RWPE1 (cell line): ENCODE measurements around the gene WWOX.

Experiments
- CTCF ChIA-PET: fragments of 350-600 bp; sonication (Branson Sonifier 250); formaldehyde crosslinking; extraction: SDS; loops from one replicate; lab custom pipeline; 2021; lab: Yijun Ruan, JAX
- POLR2A ChIA-PET: fragments of 400-600 bp; formaldehyde crosslinking; extraction: SDS; loops from one replicate; lab custom pipeline; 2020; ENCODE audit warnings: antibody characterized with exemption; ENCODE audit not compliant: low non-redundant PET; lab: Yijun Ruan, JAX
- DNase-seq: peaks from one replicate; pipeline ENCODE4 v3.0.0; 2012; ENCODE audit warnings: low spot score
- H3K27ac ChIP-seq: fragments of 450-650 bp; 2 replicates; pipeline ENCODE4 v1.5.1; 2017
- CTCF ChIP-seq: fragments of 450-650 bp; conservative IDR thresholded peaks from 2 replicates; pipeline ENCODE4 v1.5.1; 2017; ENCODE audit warnings: low read depth, mild to moderate bottlenecking

WWOX gene

GRCh38 chr16:78894886-78895285 is 795.4 kb downstream of the WWOX start:
- ChIA-PET CTCF (no interaction called here), POLR2A (no interaction called here)
- TF ChIP-seq CTCF, result no peak
- DNase-seq, result no peak
- no peak overlapping the region for H3K27ac ChIP-seq

DNA sequence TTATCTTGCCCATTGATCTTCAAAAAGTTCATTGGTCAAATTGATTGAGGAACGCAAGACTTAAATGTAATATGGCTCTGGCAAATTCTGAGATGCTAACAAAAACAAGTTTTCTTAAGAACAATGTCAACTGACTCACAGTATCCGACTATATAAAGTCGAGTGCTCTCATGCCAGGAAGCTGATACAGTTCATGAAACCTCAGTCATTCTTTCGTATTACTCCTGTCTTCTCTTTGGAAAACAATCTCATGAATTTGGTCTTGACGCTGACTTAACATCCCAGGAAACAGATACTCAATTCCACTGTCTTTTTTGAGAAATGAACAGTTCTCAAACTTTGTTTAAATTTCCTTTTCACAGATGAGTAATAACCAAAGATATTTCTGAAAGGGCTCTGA is 796.2 kb downstream of the WWOX start:
- CTCF ChIA-PET, result interaction anchor here (0.6 kb wide), 1 partner anchor 10 kb away, joined by 3 read pairs; no protein-coding TSS in a partner anchor
- POLR2A ChIA-PET, result no interaction called here
- H3K27ac ChIP-seq, result no peak overlapping the region
- no peak for DNase-seq
- TF ChIP-seq CTCF, result no peak

DNA sequence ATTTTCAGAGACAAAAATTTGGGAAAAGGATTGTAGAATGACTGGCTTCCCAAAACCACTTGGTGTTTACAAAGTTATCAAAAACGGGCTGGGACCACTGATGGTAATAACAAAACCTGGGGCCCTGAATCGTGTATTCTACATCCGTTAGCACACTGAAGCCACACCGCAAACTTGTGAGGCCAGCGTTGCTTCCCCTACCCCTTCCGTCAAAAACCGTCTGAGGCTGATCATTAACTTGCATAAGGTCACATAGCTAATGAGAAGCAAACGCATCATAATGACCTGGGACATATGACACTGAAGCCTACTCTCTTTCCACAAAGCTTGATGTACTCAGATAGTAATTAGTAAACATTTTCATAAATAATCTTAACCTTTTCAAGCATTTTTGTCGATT is 796.8 kb downstream of the WWOX start:
- no peak for TF ChIP-seq CTCF
- POLR2A ChIA-PET, result no interaction called here
- no peak for DNase-seq
- CTCF ChIA-PET, result interaction anchor here (0.6 kb wide), 1 partner anchor 10 kb away, joined by 3 read pairs; no protein-coding TSS in a partner anchor
- H3K27ac ChIP-seq, result no peak overlapping the region

GRCh38 chr16:78897299-78897698 is 797.8 kb downstream of the WWOX start:
- POLR2A ChIA-PET, result no interaction called here
- TF ChIP-seq CTCF, result no peak

GRCh38 chr16:78900044-78900811 is 800.8 kb downstream of the WWOX start:
- POLR2A ChIA-PET, result no interaction called here

More at GRCh38 chr16:78897299-78897698, 797.8 kb downstream of the WWOX start:
- no peak for DNase-seq
- H3K27ac ChIP-seq, result no peak overlapping the region
- CTCF ChIA-PET, result no interaction called here

DNA sequence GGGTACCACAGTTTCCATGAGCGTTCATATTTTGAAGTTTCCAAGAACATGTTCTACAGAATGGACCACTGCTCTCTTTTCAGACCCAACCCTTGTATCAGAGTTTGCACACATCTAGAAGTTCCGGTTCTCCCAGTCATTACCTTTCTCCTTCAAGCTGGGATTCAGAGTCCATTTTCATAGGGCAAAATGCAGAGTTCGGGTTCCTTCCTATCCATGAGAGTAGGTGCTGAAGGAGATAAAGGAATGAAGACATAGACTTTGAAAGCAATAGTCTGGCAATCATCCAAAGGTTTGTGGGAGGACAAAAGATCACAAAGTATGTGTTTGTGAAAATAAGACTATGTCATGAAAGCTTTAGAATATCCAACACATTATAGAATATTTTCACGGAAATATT is 801.5 kb downstream of the WWOX start:
- DNase-seq, result no peak
- CTCF ChIA-PET, result no interaction called here
- POLR2A ChIA-PET, result no interaction called here
- H3K27ac ChIP-seq, result no peak overlapping the region
- TF ChIP-seq CTCF, result no peak

More at GRCh38 chr16:78900044-78900811, 800.8 kb downstream of the WWOX start:
- DNase-seq, result no peak
- CTCF ChIA-PET, result no interaction called here
- no peak overlapping the region for H3K27ac ChIP-seq
- TF ChIP-seq CTCF, result no peak
